COLO668 (cell line): ENCODE results near the gene FBRSL1.
"Not testable (repeated sequence)": the region's sequence is repeated elsewhere in the genome, so short reads cannot be mapped to it uniquely, and the experiment has no call there.

ENCODE experiments used
- DNase-seq: peaks from one replicate; lab custom pipeline; 2025; ENCODE audit not compliant: unreplicated experiment; lab: John Stamatoyannopoulos, UW

Gene FBRSL1

GRCh38 chr12:132470397-132470796 lies 19.6 kb upstream of the FBRSL1 start:
- DNase-seq: no peak

GRCh38 chr12:132471011-132471857 lies 18.7 kb upstream of the FBRSL1 start:
- no peak for DNase-seq

GRCh38 chr12:132471858-132472255 lies 18.1 kb upstream of the FBRSL1 start:
- no peak for DNase-seq

- no peak for DNase-seq
These were observed 17.6 kb upstream of the FBRSL1 start for GRCh38 chr12:132472386-132472785.

- no peak for DNase-seq
These were observed 15.7 kb upstream of the FBRSL1 start for GRCh38 chr12:132474237-132474741.

GRCh38 chr12:132474799-132475303 lies 15.1 kb upstream of the FBRSL1 start:
- DNase-seq: not testable (repeated sequence)

- no peak for DNase-seq
These were observed 14.5 kb upstream of the FBRSL1 start for GRCh38 chr12:132475304-132476037.

GRCh38 chr12:132476038-132476414 lies 13.9 kb upstream of the FBRSL1 start:
- no peak for DNase-seq

GRCh38 chr12:132476421-132476820 lies 13.5 kb upstream of the FBRSL1 start:
- DNase-seq: no peak

- no peak for DNase-seq
These were observed 12.8 kb upstream of the FBRSL1 start for GRCh38 chr12:132477017-132477702.

- no peak for DNase-seq
These were observed 12.1 kb upstream of the FBRSL1 start for GRCh38 chr12:132477703-132478432.

- no peak for DNase-seq
These were observed 11.5 kb upstream of the FBRSL1 start for GRCh38 chr12:132478433-132478803.

- no peak for DNase-seq
These were observed 11.1 kb upstream of the FBRSL1 start for GRCh38 chr12:132478845-132479244.

GRCh38 chr12:132479291-132479690 lies 10.7 kb upstream of the FBRSL1 start:
- no peak for DNase-seq

- DNase-seq: no peak
These were observed 9.9 kb upstream of the FBRSL1 start for GRCh38 chr12:132479938-132480622.

- DNase-seq: no peak
These were observed 9.3 kb upstream of the FBRSL1 start for GRCh38 chr12:132480623-132481132.

- no peak for DNase-seq
These were observed 8.6 kb upstream of the FBRSL1 start for GRCh38 chr12:132481345-132481744.

- DNase-seq: no peak
These were observed 7.9 kb upstream of the FBRSL1 start for GRCh38 chr12:132481771-132482745.

GRCh38 chr12:132482771-132483170 lies 7.2 kb upstream of the FBRSL1 start:
- no peak for DNase-seq
